Measurements from ENCODE around the gene TMEM259. TPM values are rescaled to one million over a fixed set of nuclear protein-coding genes. Genes with fewer than 3 reads are reported as not detected.

The TMEM259 gene
- total RNA-seq, 1 experiment from 2014 or later: 120 TPM

DNA sequence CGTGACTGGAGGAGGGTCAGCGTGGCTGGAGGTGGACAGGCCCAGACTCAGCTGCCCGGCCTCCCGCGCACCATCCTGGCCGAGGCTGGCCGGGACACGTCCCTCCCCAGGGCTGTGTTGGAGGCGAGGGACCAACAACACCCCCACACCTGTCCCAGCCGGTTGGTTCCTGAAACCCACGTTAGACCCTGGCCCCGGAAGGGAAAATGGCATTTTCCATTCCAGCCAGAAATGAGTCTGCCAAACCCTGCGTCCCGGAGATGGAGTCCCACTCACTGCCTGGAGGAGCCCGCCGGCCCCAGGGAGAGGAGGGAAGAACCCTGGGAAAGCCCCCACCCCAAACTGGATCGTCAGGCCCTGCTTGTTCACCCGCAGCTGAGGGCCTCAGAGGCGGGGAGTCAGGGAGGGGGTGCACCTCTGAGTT lies 41.6 kb downstream of the TMEM259 start:
- in situ Hi-C loops (cut with HindIII; ENCODE audit: low pct_unique_long_range_greater_than_20kb, low sequenced_read_pairs): no loop called here
- DNase-seq (ENCODE audit: low read depth): no peak

DNA sequence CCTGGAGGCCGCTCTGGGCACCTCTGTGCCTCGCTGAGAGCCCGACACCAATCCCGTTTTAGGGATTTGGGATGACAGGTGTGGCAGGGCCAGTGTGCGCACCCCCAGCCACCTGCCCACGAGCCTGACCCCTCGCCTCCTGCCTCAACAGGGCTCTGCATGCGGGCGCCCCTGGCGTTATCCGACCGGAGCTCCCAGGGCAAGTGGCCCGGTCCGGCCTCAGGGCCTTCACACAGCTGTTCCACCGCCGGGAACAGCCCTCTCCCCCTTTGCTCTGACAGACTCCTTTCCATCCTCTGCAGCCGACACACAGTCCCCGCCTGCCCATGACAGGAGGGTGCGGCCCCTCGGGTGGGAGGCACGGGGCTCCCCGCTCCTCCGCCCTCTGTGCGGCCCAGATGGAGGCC lies 43.9 kb downstream of the TMEM259 start:
- no peak for DNase-seq (ENCODE audit: low read depth)
- in situ Hi-C loops (cut with HindIII; ENCODE audit: low pct_unique_long_range_greater_than_20kb, low sequenced_read_pairs): no loop called here

DNA sequence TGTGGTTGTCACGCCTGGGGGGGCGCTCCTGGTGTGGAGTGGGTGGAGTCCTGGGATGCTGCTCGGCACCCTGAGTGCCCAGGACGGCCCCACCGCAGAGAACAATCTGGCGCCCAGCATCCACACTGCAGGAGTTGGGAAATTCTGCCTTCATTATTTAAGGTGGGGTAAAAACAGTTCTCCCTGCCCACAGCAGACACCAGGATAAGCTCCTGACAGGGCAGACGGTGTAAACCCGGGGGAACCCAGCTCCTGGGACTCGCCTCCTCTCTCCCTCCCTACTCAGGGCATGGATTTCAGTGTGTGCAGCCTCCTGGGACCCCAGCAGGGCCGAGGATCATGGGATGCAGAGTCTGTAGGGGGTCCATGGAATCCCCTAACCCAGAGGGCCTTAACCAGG lies 44.4 kb downstream of the TMEM259 start:
- no peak for DNase-seq (ENCODE audit: low read depth)
- in situ Hi-C loops (cut with HindIII; ENCODE audit: low pct_unique_long_range_greater_than_20kb, low sequenced_read_pairs): no loop called here

DNA sequence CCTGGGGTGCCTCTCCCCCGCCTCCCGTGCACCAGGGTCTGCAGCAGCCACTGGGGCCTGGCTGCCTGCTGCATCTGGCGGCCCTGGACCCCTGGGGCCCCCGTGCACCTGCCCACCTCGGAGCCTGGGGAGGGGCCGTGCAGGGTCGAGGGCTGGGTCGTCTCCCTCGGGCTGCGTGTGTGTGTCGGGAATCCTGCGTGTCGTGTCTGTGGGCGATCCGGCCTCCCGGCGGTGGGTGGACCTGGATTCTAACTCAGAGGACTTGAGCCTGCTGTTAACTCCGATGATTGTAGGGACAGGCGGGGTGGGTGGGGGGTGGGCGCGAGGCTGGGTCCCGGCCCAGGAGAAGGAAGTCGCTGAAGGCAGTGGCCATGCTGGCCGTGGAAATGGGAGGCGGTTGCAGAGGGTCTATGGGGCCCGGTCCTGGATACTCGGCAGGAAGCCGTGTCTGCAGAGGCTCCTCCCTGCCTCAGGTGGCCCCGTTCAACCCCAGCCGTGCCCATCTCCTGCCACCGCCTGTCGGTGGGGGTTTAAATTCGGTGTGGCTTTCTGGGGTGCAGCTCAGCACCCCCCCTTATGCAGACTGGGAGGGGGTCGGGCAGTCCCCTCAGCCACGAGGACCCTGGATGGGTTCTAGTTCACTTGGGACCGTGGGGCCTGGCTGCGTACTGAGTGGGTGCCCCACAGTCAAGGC lies 46.2 kb downstream of the TMEM259 start:
- in situ Hi-C loops (cut with HindIII; ENCODE audit: low pct_unique_long_range_greater_than_20kb, low sequenced_read_pairs): no loop called here
- no peak for DNase-seq (ENCODE audit: low read depth)

DNA sequence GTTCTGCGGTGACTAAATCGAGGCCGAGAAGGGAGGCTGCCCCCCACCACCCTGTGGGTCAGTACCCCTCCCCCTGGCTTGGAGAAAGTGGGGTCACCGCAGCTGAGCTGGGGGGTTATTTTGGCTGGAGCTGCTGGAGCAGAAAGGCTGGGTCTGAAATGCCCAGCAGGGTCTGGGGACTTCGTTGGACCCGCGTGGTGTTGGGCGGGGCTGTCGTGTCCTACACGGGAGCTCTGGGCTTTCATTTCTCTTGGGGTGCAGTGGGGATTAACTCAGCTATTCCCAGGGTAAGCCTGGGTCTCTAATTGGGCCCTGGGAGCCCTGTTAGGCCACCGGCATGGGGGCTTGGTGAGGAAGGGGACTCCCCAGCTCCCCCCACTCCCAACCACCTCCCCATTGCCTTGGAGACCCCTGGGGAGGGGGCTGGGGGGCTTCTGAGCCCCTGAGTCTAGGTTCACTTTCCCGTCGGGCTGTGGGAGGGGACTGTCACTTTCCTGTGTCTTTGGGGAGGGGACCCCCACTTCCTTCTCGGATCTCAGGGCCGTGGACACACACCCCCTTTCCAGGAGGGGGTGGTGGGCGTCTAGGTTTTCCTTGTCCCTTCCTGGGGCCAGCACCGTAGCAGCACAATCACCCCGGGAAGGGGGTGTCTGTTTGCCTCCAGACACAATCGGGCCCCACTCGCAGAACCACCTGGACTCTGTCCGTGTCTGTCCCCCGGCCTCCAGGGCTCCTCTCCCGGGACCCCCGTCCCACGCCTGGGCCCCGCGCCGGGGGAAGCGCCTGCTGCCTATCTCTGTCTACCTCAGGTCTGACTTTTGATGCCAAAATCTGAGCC lies 47.0 kb downstream of the TMEM259 start:
- in situ Hi-C loops (cut with HindIII; ENCODE audit: low pct_unique_long_range_greater_than_20kb, low sequenced_read_pairs): no loop called here
- no peak for DNase-seq (ENCODE audit: low read depth)

DNA sequence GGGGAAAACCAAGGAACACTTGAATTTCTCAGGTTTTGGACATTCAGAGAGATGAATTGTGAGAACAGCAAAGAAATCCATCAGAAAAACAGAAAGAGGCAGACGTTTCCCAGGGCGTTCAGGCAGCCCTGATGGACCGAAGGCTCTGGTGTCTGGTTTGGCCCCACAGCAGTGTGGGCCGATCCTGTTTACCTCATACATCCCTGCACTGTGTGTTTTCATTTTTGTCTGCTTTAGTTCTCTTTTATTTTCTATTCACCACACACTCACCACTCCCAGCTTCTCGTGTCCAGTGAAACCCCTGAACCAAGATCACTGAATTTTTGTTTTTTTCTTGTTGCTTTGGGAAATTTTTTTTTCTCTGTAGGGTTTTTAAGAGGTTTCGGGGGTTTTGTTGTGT lies 48.6 kb downstream of the TMEM259 start:
- in situ Hi-C loops (cut with HindIII; ENCODE audit: low pct_unique_long_range_greater_than_20kb, low sequenced_read_pairs): no loop called here
- DNase-seq (ENCODE audit: low read depth): no peak

DNA sequence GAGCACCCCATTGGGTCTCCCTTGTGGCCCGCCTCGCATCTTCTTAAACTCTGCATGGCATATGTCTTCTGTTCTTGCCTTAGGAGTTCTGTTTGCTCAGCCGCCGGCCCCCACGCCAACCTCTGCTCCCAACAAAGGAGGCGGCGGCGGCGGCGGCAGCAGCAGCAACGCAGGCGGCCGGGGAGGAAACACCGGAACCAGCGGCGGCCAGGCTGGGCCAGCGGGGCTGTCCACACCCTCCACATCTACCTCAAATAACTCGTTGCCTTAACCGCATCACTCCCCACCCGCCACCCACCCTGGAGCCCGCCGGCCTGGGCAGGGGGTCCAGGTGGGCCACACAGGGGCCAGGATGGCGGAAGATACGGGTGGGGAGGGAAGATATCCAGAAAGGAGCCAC lies 49.1 kb downstream of the TMEM259 start:
- no peak for DNase-seq (ENCODE audit: low read depth)
- in situ Hi-C loops (cut with HindIII; ENCODE audit: low pct_unique_long_range_greater_than_20kb, low sequenced_read_pairs): no loop called here

DNA sequence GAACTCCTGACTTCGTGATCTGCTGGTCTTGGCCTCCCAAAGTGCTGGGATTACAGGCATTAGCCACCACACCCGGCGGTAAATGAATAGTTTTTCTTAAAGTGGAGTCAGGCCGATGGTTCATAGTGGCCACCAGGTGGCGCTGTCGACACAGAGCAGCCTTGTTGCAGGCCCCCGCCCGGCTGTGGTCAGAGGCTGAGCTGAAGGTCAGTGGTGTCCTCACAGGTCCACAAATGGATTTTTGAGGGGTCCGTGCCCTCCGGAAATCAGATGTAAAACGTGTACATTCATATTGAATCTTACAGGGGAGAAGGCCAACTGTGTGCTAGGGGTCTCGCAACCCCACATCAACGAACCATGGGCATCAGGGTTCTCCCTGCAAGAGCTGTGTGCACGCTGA lies 50.2 kb downstream of the TMEM259 start:
- in situ Hi-C loops (cut with HindIII; ENCODE audit: low pct_unique_long_range_greater_than_20kb, low sequenced_read_pairs): no loop called here
- no peak for DNase-seq (ENCODE audit: low read depth)

DNA sequence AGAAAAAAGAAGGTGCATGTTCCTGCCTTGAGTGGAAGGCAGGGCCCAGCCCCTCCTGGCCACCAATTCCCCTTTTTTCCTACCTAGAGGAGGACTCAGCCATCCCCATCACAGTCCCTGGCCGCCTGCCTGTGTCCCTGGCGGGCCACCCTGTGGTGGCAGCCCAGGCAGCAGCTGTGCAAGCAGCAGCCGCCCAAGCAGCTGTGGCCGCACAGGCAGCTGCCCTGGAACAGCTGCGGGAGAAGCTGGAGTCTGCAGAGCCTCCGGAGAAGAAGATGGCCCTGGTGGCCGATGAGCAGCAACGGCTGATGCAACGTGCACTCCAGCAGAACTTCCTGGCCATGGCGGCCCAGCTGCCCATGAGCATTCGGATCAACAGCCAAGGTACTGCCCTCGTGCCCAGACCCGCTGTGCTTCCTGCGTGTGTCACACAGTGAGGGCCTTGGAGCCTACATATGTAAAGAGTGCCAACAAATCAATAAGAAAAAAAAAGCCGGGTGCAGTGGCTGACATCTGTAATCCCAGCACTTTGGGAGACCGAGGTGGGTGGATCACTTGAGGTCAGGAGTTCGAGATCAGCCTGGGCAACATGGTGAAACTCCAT lies 54.3 kb downstream of the TMEM259 start:
- DNase-seq (ENCODE audit: low read depth): no peak
- in situ Hi-C loops (cut with HindIII; ENCODE audit: low pct_unique_long_range_greater_than_20kb, low sequenced_read_pairs): no loop called here

DNA sequence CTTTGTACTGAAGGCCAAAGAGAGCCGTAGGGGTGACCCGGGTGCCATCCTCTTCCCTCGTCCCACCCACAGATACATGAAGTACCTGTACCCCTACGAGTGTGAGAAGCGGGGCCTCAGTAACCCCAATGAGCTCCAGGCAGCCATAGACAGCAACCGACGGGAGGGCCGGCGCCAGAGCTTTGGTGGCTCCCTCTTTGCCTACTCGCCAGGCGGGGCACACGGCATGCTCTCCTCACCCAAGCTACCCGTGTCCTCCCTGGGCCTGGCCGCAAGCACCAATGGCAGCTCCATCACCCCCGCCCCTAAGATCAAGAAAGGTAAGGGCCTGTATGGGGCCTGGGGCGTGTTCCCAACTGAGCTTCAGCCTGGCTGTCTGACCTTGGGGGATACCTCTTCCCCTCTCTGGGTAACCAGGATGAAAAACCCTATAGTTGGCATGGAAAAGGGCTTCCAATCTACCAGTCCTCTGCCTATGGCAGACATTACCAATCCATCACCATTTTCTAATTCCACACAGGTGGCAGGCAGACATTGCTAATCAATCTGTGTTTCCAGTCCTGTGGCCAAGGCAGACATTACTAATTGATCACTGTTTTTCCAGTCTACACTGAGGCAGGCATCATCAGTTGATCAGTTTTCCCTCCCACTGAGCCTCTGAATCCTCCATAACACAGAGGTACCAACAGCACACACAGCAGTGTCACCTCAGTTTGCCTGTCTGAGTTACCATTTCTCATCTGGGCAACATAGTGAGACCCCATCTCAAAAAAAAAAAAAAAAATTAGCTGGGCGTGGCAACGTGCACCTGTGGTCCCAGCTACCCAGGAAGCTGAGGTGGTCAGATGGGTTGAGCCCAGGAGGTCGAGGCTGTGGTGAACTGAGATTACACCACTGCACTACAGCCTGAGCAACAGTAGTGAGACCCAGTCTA lies 55.9 kb downstream of the TMEM259 start:
- no peak for DNase-seq (ENCODE audit: low read depth)
- in situ Hi-C loops (cut with HindIII; ENCODE audit: low pct_unique_long_range_greater_than_20kb, low sequenced_read_pairs): no loop called here

DNA sequence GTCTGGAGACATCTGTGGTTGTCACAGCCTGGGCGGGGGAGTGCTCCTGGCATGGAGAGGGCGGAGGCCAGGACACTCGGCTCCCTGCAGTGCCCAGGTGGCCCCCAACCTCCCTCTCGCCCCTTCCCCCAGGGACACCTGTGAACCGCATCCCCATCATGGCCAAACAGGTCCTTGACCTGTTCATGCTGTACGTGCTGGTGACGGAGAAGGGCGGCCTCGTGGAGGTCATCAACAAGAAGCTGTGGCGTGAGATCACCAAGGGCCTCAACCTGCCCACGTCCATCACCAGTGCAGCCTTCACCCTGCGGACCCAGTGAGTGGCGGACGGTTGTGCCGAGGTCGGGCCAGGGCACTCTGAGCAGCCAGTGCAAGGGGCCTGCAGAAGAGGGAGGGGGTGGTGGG lies 56.8 kb downstream of the TMEM259 start:
- no peak for DNase-seq (ENCODE audit: low read depth)
- in situ Hi-C loops (cut with HindIII; ENCODE audit: low pct_unique_long_range_greater_than_20kb, low sequenced_read_pairs): no loop called here

DNA sequence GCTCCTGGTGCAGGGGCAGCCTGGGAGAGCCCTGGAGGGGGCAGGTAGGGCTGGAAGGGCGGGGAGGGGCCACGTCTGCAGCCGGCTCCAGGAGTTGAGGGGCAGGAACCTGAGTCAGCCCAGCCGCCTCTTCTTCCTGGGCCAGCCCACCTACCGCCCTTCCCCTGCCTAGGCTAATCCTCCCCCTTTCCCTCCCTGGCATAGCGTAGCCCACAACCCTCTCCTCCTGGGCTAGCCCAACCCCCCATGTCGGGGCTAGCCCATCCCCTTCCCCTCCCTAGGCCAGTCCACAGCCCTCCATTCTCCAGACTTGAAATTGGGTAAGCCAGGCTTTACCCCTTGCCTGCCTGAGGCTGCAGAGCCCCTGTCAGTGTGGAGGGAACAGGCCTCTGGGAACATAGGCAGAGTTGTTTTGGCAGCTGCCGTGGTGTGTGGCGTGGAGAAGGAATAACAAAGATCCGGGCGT lies 57.4 kb downstream of the TMEM259 start:
- in situ Hi-C loops (cut with HindIII; ENCODE audit: low pct_unique_long_range_greater_than_20kb, low sequenced_read_pairs): no loop called here
- DNase-seq (ENCODE audit: low read depth): no peak

DNA sequence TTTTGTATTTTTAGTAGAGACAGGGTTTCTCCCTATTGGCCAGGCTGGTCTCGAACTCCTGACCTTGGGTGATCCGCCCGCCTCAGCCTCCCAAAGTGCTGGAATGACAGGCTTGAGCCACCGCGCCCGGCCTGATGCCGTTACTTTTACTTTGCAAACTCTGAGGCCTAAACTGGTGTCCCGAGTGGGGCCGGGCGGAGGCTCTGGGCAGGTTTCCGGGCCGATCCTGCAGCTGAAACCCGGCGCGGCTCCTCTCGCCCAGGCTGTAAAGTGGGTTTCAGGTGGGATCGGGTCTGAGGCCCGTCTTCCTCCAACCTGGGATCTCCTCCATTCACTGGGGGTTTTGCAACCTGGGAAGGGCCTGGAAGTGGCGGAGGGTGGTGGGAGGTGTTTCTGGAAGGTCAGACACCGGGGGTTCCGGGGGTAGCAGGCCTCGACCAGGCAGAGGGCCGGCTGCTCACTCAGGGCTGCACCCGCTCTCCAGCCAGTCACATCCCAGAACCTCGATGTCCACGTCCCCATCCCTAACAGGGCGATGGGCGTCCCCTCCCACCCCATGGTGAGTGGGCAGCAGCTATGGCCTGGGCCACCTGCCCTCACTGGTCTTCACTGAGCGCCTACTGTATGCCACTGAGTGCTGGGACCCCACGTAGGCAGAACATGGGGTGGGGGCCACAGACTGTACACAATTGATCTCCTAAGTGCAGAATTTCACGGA lies 58.1 kb downstream of the TMEM259 start:
- no peak for DNase-seq (ENCODE audit: low read depth)
- in situ Hi-C loops (cut with HindIII; ENCODE audit: low pct_unique_long_range_greater_than_20kb, low sequenced_read_pairs): no loop called here

DNA sequence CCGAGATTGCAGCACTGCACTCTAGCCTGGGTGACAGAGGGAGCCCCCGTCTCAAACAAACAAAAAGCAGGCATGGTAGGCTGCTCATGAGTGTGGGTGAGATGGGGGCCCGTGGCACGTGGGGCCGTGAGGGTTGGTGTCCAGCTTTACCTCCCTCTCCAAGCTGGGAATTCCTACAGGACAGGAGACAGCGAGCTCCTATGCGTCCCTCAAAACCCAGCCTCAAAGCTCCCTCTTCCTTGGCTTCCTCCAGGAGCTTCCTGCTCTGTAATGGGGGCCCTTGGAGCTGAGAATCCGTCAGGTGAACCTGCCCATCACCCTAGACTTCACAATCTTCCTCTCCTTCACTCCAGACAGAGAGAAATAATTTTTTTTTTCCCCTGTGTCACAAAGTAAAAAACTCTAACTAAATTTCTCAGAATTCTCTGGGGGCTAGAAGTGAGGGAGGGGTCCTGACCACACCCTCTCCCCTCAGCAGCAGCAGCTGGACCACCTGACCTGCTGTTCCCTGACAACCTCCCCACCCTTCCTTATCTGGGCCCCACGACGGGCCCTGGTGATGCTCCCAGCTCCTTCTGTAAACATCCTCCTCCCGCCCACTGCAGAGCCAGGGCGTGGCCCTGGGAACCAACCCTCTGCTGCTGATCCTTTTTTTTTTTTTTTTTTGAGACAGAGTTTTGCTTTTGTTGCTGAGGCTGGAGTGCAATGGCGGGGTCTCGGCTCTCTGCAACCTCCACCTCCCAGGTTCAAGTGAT lies 58.9 kb downstream of the TMEM259 start:
- in situ Hi-C loops (cut with HindIII; ENCODE audit: low pct_unique_long_range_greater_than_20kb, low sequenced_read_pairs): no loop called here

DNA sequence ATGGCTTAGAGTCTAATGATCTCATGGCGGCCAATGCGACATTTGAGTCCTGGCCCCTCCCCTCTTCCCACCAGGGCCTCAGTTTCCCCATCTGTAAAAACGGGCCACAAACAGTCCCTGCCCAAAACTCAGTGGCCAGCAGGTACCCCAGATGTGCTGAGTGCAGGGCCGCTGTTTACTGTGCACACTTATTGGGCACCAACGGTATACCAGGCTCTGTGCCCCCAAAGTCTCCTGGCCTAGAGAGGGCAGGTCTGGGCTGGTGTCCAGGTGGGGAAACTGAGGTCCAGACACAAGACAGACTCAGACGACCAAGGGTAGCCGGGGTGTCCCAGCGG lies 60.4 kb downstream of the TMEM259 start:
- no peak for DNase-seq (ENCODE audit: low read depth)
- in situ Hi-C loops (cut with HindIII; ENCODE audit: low pct_unique_long_range_greater_than_20kb, low sequenced_read_pairs): no loop called here

More for the DNA sequence above, 58.9 kb downstream of the TMEM259 start:
- DNase-seq (ENCODE audit: low read depth): peak; percentile 8

DNA sequence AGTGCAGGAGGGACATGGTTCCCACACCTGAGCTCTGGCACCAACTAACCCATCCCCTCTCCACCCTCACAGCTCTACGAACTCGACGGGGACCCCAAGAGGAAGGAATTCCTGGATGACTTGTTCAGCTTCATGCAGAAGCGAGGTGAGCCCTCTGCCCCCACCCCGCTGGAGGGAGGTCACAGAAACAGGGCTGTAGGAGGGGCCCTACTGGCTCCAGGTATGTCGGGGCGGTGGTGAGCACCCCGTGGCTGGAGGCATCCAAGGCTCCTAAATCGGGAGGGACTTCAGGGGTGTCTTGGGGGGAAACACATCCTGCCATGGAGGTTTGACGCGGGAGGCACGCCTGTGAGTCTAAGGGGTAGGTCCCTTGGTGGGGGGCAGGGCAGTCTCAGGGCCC lies 60.9 kb downstream of the TMEM259 start:
- in situ Hi-C loops (cut with HindIII; ENCODE audit: low pct_unique_long_range_greater_than_20kb, low sequenced_read_pairs): no loop called here
- DNase-seq (ENCODE audit: low read depth): no peak
